Fibroblast of mammary gland (primary cell): ENCODE measurements around the gene MAP3K13.
"Not testable (repeated sequence)": the region's sequence is repeated elsewhere in the genome, so short reads cannot be mapped to it uniquely, and the experiment has no call there.

Experiments
- DNase-seq: peaks from one replicate; pipeline ENCODE4 v3.0.0-alpha.2; 2010; ENCODE audit warnings: low read depth
- H3K4me3 ChIP-seq: 2 replicates; pipeline ENCODE4 v1.5.1; 2011; ENCODE audit warnings: low read depth, mild to moderate bottlenecking, low read length, moderate library complexity; ENCODE audit not compliant: control insufficient read depth
- CTCF ChIP-seq: conservative IDR thresholded peaks from 2 replicates; pipeline ENCODE4 v1.5.1; 2011; ENCODE audit warnings: low read depth, low read length, inconsistent platforms; ENCODE audit not compliant: control insufficient read depth, insufficient read depth

Gene MAP3K13

GRCh38 chr3:185353823-185354614 is 8.9 kb upstream of the MAP3K13 start:
- H3K4me3 ChIP-seq, result no peak overlapping the region
- peak; percentile 73 for TF ChIP-seq CTCF
- peak; percentile 68 for DNase-seq

- DNase-seq, result peak; percentile 15
- H3K4me3 ChIP-seq, result no peak overlapping the region
- TF ChIP-seq CTCF, result no peak
Observed at GRCh38 chr3:185356499-185356898, 6.4 kb upstream of the MAP3K13 start.

GRCh38 chr3:185361920-185362319 is 1.0 kb upstream of the MAP3K13 start:
- no peak overlapping the region for H3K4me3 ChIP-seq
- peak; percentile 88 for DNase-seq
- TF ChIP-seq CTCF, result no peak

- H3K4me3 ChIP-seq, result peak overlapping the region; percentile 66
- DNase-seq, result no peak
- no peak for TF ChIP-seq CTCF
Observed at GRCh38 chr3:185363662-185364203, 797 bp downstream of the MAP3K13 start.

- no peak overlapping the region for H3K4me3 ChIP-seq
- no peak for DNase-seq
- no peak for TF ChIP-seq CTCF
Observed at GRCh38 chr3:185365291-185366073, 2.5 kb downstream of the MAP3K13 start.

- no peak overlapping the region for H3K4me3 ChIP-seq
- no peak for DNase-seq
- no peak for TF ChIP-seq CTCF
Observed at GRCh38 chr3:185366074-185366335, 3.1 kb downstream of the MAP3K13 start.

- TF ChIP-seq CTCF, result no peak
- no peak for DNase-seq
- H3K4me3 ChIP-seq, result no peak overlapping the region
Observed at GRCh38 chr3:185366913-185367312, 4.0 kb downstream of the MAP3K13 start.

- not testable (repeated sequence) for DNase-seq
Observed at GRCh38 chr3:185370349-185370748, 7.4 kb downstream of the MAP3K13 start.

More at GRCh38 chr3:185370349-185370748, 7.4 kb downstream of the MAP3K13 start:
- not testable (repeated sequence) for H3K4me3 ChIP-seq
